T-helper 9 cell (primary cell): ENCODE measurements around the gene SHISA2.

Experiments used
- DNase-seq: peaks from one replicate; pipeline ENCODE4 v3.0.0-alpha.2; 2020

Gene SHISA2

GRCh38 chr13:26047040-26047439 lies 4.8 kb downstream of the SHISA2 start:
- no peak for DNase-seq

- DNase-seq = no peak
Observed at GRCh38 chr13:26046639-26047038, 5.2 kb downstream of the SHISA2 start.

- no peak for DNase-seq
Observed at GRCh38 chr13:26045142-26045541, 6.7 kb downstream of the SHISA2 start.

GRCh38 chr13:26042785-26043184 lies 9.0 kb downstream of the SHISA2 start:
- DNase-seq = no peak

- DNase-seq = no peak
Observed at GRCh38 chr13:26041444-26041843, 10.4 kb downstream of the SHISA2 start.

- DNase-seq = no peak
Observed at GRCh38 chr13:26038931-26039475, 12.8 kb downstream of the SHISA2 start.

- DNase-seq = no peak
Observed at GRCh38 chr13:26037302-26037701, 14.5 kb downstream of the SHISA2 start.

- no peak for DNase-seq
Observed at GRCh38 chr13:26036383-26036782, 15.4 kb downstream of the SHISA2 start.

GRCh38 chr13:26034018-26034417 lies 17.8 kb downstream of the SHISA2 start:
- no peak for DNase-seq

GRCh38 chr13:26030331-26030730 lies 21.5 kb downstream of the SHISA2 start:
- DNase-seq = no peak

- DNase-seq = no peak
Observed at GRCh38 chr13:26029581-26030136, 22.2 kb downstream of the SHISA2 start.

GRCh38 chr13:26026211-26026610 lies 25.6 kb downstream of the SHISA2 start:
- DNase-seq = no peak

GRCh38 chr13:26025771-26026170 lies 26.0 kb downstream of the SHISA2 start:
- DNase-seq = no peak

- no peak for DNase-seq
Observed at GRCh38 chr13:26025196-26025595, 26.6 kb downstream of the SHISA2 start.

- no peak for DNase-seq
Observed at GRCh38 chr13:26024558-26024957, 27.3 kb downstream of the SHISA2 start.

- no peak for DNase-seq
Observed at GRCh38 chr13:26022538-26023292, 29.1 kb downstream of the SHISA2 start.

GRCh38 chr13:26021956-26022355 lies 29.9 kb downstream of the SHISA2 start:
- DNase-seq = no peak

- DNase-seq = no peak
Observed at GRCh38 chr13:26021516-26021915, 30.3 kb downstream of the SHISA2 start.

- DNase-seq = no peak
Observed at GRCh38 chr13:26020891-26021290, 30.9 kb downstream of the SHISA2 start.

- no peak for DNase-seq
Observed at GRCh38 chr13:26019881-26020870, 31.6 kb downstream of the SHISA2 start.

- no peak for DNase-seq
Observed at GRCh38 chr13:26019251-26019650, 32.6 kb downstream of the SHISA2 start.

GRCh38 chr13:26017932-26018665 lies 33.7 kb downstream of the SHISA2 start:
- no peak for DNase-seq
